ENCODE data around the gene RTRAF. TPM values are rescaled to one million over a fixed set of nuclear protein-coding genes. Genes with fewer than 3 reads are reported as not detected.
A peak's percentile ranks its signal among the peaks of the same experiment; 100 is the strongest.

RTRAF gene
- total and polyA plus RNA-seq, 2 of the 8 experiments (the other 6 are each of a cell fraction or from before 2014, with no cell fraction given), result 149 to 359 TPM

- TF ChIP-seq GTF2F1 (IDR thresholded peaks at IDR 0.05; ENCODE audit: borderline replicate concordance, low read depth, low read length) (no peak), ATF2 (IDR thresholded peaks at IDR 0.05; ENCODE audit: low read length) (no peak), RNF2 (IDR thresholded peaks at IDR 0.05; ENCODE audit: borderline replicate concordance, low read depth, low read length, missing control alignments, poor library complexity, severe bottlenecking) (no peak), ASH2L (IDR thresholded peaks at IDR 0.05; ENCODE audit: low read length) (peak; percentile 82), SP1 (IDR thresholded peaks at IDR 0.05; ENCODE audit: low read depth, low read length) (peak; percentile 93), BACH1 (IDR thresholded peaks at IDR 0.05; ENCODE audit: low read length) (no peak), EP300 (IDR thresholded peaks at IDR 0.05; ENCODE audit: borderline replicate concordance in 1 of 2, low read depth in 2 of 2, low read length in 2 of 2) (peak in 1 of 2 experiments; percentile 58; a peak in 1 of 3 replicates), SAP30 (IDR thresholded peaks at IDR 0.05; ENCODE audit: insufficient read depth, insufficient replicate concordance, low read length) (peak; percentile 46), MAX (IDR thresholded peaks at IDR 0.05) (peak; percentile 67), POLR2A (IDR thresholded peaks at IDR 0.05; ENCODE audit: control extremely low read depth in 1 of 2, low read depth in 2 of 2, low read length in 2 of 2) (peak; percentile 77 to 96), PHF8 (conservative IDR thresholded peaks at IDR 0.05; ENCODE audit: low read depth, low read length) (peak; percentile 96), SP2 (IDR thresholded peaks at IDR 0.05; ENCODE audit: low read length) (peak; percentile 39), KDM4A (IDR thresholded peaks at IDR 0.05; ENCODE audit: low read depth, low read length, severe bottlenecking) (peak; percentile 98), CREB1 (IDR thresholded peaks at IDR 0.05) (peak; percentile 97), CHD2 (IDR thresholded peaks at IDR 0.05; ENCODE audit: low read length) (peak; percentile 73), CTBP2 (IDR thresholded peaks at IDR 0.05; ENCODE audit: borderline replicate concordance, insufficient read depth, insufficient read length, low read length) (no peak), BRCA1 (IDR thresholded peaks at IDR 0.05; ENCODE audit: low read depth, low read length) (no peak), E2F6 (IDR thresholded peaks at IDR 0.05) (peak; percentile 48), HDAC2 (IDR thresholded peaks at IDR 0.05; ENCODE audit: borderline replicate concordance in 1 of 2, low read depth in 2 of 2, low read length in 2 of 2) (0 out of 4 replicates have a peak, but pooled peaks of 1 of the 2 experiments have one; percentile 78), TBP (IDR thresholded peaks at IDR 0.05; ENCODE audit: low read depth, low read length) (peak; percentile 84)
These were observed at the start of gene RTRAF (continued) for GRCh38 chr14:51989293-51990234.

Data from H1 (cell line).